Ishikawa (cell line): ENCODE measurements around the gene AATK.

Experiments
- TAF1 ChIP-seq: IDR thresholded peaks from 2 replicates; pipeline ENCODE4 v1.6.1; 2012; ENCODE audit warnings: low read depth, mild to moderate bottlenecking
- TF ChIP-seq, protein P1 (sequence below): IDR thresholded peaks from 2 replicates; pipeline ENCODE4 v1.6.1; 2012

GRCh38 chr17:81130385-81131361 is 35.3 kb downstream of the AATK start:
- TF ChIP-seq TAF1: no peak
- TF ChIP-seq, protein P1, sequence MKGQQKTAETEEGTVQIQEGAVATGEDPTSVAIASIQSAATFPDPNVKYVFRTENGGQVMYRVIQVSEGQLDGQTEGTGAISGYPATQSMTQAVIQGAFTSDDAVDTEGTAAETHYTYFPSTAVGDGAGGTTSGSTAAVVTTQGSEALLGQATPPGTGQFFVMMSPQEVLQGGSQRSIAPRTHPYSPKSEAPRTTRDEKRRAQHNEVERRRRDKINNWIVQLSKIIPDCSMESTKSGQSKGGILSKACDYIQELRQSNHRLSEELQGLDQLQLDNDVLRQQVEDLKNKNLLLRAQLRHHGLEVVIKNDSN: no peak
